ENCODE measurements around the gene IFIT1. TPM values are rescaled to one million over a fixed set of nuclear protein-coding genes. Genes with fewer than 3 reads are reported as not detected.
"Not testable (repeated sequence)": the region's sequence is repeated elsewhere in the genome, so short reads cannot be mapped to it uniquely, and the experiment has no call there.

Gene IFIT1
- total RNA-seq, 1 donor from 2014 or later = 20.5 TPM

GRCh38 chr10:89431977-89432376 is 39.6 kb downstream of the IFIT1 start:
- peak; percentile 72 for DNase-seq (ENCODE audit: low spot score)

GRCh38 chr10:89438525-89438924 is 46.1 kb downstream of the IFIT1 start:
- no peak for DNase-seq (ENCODE audit: low spot score)

- DNase-seq (ENCODE audit: low spot score) = no peak
Observed at GRCh38 chr10:89440226-89441009, 48.0 kb downstream of the IFIT1 start.

GRCh38 chr10:89442289-89442688 is 49.9 kb downstream of the IFIT1 start:
- no peak for DNase-seq (ENCODE audit: low spot score)

GRCh38 chr10:89444819-89445218 is 52.4 kb downstream of the IFIT1 start:
- not testable (repeated sequence) for DNase-seq (ENCODE audit: low spot score)

GRCh38 chr10:89450901-89451300 is 58.5 kb downstream of the IFIT1 start:
- DNase-seq (ENCODE audit: low spot score) = no peak

GRCh38 chr10:89452193-89452592 is 59.8 kb downstream of the IFIT1 start:
- DNase-seq (ENCODE audit: low spot score) = no peak

GRCh38 chr10:89454561-89455347 is 62.3 kb downstream of the IFIT1 start:
- no peak for DNase-seq (ENCODE audit: low spot score)

Other genes with a start within 250 kb of the IFIT1 start
- 6.5 TPM for gene CH25H, start 185.3 kb upstream of the IFIT1 start, total RNA-seq (ENCODE audit: insufficient read depth, low replicate concordance)
- gene LIPA, start 140.8 kb upstream of the IFIT1 start, total RNA-seq (ENCODE audit: insufficient read depth, low replicate concordance) = 55.1 TPM
- gene IFIT2, start 90.6 kb upstream of the IFIT1 start, total RNA-seq (ENCODE audit: insufficient read depth, low replicate concordance) = 9.1 TPM
- gene IFIT3, start 64.6 kb upstream of the IFIT1 start, total RNA-seq (ENCODE audit: insufficient read depth, low replicate concordance) = 16.1 TPM
- gene IFIT1B, start 14.6 kb upstream of the IFIT1 start, total RNA-seq (ENCODE audit: insufficient read depth, low replicate concordance) = 26.5 TPM
- 13.5 TPM for gene IFIT5, start 21.9 kb downstream of the IFIT1 start, total RNA-seq (ENCODE audit: insufficient read depth, low replicate concordance)
- gene SLC16A12, start 143.0 kb downstream of the IFIT1 start, total RNA-seq (ENCODE audit: insufficient read depth, low replicate concordance) = 2.2 TPM